AG08395 (cell line): ENCODE data around the gene RWDD1.

ENCODE experiments used
- DNase-seq: peaks from one replicate; pipeline ENCODE4 v3.0.0; 2012; ENCODE audit warnings: mixed read lengths, low spot score

RWDD1 gene, protein sequence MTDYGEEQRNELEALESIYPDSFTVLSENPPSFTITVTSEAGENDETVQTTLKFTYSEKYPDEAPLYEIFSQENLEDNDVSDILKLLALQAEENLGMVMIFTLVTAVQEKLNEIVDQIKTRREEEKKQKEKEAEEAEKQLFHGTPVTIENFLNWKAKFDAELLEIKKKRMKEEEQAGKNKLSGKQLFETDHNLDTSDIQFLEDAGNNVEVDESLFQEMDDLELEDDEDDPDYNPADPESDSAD

DNA sequence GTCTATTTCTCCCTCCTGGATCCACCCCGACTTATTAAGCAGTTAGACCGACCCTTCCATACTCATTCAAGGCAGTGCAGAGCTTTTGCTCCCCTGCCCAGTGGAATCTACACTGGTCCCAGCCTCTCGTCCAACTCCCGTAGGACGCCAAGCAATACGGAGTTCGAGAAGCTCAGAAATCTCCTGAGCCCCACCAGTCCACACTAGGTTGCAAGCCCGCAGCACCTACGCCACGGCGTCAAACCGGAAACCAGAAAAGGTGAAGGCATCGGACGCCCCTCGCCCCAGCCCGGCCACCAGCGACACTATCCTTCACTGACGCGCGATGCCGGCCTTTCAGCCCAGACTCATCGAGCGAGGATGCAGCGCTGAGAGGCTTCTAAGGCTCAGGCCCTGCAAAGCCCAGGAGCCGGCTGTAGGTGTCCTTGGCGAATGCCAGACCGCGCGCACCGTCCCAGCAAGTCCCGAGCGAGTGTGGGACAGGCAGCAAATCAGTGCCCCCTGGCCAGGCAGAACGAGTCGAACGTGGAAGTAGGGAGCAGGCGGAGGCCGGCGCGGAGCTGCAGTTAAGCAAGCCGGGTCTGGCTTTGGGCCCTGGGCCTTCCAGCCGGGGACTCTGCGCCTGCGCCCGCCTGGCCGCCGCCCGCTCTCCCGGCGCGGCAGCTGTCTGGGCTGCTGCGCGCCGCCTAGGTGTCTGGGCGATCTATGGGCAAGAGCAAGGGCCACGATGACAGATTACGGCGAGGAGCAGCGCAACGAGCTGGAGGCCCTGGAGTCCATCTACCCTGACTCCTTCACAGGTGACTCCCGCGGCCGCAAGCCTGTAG lies at the start of gene RWDD1:
Gene RWDD1 (plus strand): TSS at position 649 of the 827 bp plus-strand sequence. CDS start 79 bp downstream, at position 728.
- peak; percentile 98 for DNase-seq

DNA sequence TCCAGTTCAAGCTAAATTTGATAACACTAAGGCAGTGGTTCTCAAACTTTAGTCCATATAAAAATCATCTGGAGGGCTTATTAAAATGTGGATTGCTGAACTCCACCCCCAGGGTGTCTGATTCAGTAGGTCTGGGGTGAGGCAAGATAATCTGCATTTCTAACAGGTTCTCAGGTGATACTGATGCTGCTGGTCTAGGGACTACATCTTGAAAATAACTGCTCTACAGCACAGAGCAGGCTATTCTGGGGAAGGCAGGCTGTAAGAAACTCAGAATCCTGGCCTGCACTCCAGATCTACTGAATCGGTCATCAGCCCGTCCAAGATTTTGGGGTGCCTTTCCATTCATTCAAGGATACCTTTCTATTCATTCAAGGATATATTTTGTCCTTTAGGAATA lies 48.4 kb upstream of the RWDD1 start:
- no peak for DNase-seq

DNA sequence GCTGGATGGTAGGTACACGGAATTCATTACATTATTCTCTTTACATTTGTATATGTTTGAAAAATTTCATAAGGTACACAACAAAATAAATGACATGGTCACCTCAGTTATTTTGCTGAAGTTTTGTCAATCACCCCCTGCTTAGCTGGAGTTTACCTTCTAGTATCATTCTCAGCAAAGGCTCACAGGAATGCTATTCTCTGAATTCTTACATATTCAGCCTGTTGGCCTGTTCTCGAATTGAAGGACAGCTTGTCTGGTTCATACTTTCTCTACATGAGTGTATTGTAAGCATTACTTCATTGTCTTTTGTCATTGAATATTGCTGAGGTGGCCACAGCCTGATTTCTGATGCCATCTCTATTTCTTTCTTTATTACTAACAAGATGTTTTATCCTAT lies 47.1 kb upstream of the RWDD1 start:
- DNase-seq = no peak

DNA sequence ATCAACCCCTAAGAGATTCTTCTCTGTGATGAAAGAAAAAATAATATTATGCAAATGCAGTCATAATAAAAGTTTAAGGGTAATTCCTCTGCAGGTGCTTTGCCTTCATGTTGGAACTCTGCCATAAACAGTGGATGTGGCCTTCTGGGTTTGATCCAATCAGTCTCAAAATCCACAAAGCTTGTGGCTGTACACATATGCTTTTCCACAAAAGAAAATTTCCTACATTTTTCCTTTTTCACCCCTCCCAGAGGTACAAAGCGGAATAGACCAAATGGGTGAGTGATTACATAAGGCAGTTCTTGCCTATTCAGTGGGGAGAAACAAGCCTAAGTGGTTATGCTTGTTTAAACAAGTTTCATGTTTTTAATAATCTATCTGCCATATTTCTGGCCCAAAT lies 43.2 kb upstream of the RWDD1 start:
- DNase-seq = no peak

GRCh38 chr6:116528780-116529179 lies 42.5 kb upstream of the RWDD1 start:
- peak; percentile 16 for DNase-seq

- DNase-seq = no peak
Measured at GRCh38 chr6:116529466-116530290, 41.6 kb upstream of the RWDD1 start.

DNA sequence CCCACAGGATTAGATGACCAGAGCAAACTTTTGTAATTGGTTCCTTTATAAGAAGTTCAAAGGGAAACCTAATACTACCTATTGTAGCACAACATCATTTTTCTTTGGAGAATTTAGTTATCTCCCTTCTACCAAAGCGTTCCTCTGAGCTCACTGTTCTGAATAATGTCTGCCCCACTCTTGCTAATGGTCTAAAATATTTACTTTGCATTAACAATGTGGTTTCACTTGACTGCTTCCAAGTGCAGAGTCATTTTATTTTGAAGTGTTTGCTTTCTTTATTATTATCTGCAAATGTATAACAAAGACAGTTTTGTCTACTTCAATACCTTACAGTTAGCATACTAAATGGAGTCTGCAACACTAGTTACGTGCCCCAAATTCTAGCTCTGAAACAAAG lies 40.9 kb upstream of the RWDD1 start:
- no peak for DNase-seq

DNA sequence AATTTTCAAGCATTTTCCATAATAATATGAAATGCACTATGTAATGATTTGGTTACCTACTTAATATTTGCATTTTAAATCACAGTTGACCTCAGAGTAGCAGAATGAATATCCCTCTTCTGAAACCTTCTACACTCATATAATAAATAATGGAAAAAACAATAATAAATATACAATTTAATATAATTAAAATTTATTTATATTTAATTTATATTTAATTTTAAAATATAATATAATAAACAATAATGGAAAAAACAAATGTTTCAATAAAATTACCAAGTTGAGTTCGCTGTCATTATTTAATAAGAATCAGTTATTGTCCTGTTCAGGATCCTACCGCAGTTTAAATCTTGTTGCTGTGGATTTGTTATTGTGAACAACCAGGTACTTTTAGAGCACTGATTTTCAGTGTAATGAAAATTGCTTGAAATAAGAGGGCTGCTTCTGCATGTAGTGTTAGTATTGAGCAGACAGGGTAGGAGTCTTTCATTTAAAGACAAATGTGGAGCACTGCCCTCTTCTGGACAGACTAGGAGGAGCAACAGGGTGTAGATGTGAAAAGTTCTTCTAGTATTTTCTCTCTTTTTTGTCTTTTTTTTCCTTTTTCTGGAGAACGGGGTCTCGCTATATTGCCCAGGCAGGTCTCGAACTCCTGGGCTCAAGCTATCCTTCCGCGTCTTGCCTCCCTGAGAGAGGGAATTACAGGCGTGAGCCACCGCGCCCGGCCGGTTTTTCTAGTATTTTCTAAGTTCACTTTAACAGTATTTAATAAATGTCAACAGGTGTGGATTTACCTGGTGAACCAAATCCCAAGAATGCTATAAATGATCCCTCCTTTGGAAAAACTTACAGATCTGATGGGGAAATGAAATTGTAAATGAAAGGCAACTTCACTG lies 39.4 kb upstream of the RWDD1 start:
- peak; percentile 68 for DNase-seq

DNA sequence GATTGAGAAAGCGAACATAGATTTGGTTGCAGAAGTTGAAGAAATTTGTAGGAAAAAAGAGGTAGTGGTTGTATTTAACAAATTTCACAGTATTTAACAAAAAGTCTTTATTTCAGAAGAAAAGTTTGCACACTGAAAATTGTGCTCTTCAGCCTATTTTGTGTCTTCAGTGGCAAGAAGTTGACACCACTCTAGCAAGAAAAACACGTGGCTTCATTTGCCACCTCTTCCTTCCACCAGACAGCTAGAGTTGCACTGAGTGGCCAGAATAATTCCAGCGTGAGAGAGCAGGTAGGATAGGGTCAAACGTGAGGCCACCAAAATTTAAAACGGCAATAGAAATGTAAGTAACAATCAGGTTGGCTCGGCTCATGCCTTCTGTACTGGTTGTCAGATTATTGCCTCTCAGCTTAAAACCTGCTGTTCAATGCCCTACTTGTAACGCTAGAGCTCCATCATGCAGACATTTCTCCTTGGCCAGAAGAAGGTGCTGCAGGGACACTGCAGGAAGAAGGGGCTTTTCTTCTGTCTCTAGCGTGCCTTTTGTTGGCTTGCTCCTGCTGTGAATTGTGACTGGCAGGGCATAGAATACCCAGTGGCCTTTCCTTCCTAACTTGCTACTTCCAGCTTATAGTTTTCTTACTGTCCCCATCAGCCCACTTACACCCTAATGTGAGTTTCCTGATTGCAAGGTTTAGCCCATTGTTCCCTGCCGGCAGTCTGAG lies 37.9 kb upstream of the RWDD1 start:
- DNase-seq = no peak

DNA sequence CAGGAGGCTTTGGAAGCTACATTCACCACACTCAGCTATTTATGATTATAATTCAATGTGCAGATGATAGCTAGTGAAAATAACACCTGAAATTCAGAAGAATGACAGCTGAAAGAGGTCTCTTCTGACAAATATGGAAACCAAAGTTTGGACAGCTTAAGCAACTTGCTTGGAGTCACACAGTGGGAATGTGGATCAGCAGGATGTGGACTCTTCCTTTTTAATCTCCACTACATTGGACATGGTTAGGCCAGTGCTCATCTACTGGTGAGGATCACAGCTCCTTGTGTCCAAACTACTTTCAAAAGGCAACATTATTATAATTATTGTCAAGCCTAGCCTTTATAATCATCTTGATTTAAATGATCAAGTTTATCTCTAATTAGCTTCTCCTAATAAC lies 36.2 kb upstream of the RWDD1 start:
- DNase-seq = no peak

GRCh38 chr6:116536216-116536621 lies 35.1 kb upstream of the RWDD1 start:
- DNase-seq = peak; percentile 55

DNA sequence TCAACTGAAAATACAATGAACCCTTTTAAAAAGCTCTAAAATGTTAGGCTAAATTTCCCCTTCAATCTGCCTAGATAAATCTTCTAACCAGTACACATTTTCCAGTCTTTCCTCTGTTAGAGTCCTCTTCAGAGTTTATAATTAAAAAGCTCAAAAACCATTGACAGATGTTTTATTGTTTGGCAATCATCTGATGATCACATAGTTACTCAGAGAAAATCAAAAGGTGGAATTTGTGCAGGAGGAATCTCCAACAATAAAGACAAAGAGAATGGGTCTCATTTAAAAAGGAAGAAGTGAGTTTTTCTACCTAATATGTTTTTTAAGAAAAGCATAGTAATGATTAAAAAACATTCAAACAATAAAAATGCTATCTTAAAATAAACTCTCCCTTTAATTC lies 28.9 kb upstream of the RWDD1 start:
- no peak for DNase-seq

DNA sequence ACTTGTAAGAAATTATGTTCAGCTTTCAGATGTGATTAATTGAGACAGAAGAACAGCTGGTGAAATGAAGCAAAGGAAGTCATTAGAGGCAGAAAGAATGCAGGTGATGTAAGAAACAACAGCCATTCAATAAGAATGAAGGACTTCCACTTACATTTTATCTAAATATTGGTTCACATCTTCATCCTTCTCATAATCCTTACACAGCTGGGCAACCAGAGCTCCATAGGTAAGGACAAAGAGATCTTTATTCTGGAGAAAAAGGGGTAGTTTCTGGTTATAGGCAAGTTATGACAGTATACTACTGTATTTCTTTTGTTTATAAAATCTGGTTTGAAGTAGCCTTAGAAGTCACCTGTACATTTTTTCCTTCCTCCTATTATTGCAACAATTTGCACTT lies 28.2 kb upstream of the RWDD1 start:
- no peak for DNase-seq

- DNase-seq = no peak
Measured at GRCh38 chr6:116545651-116546050, 25.7 kb upstream of the RWDD1 start, which contains the start of gene TRAPPC3L. Gene TRAPPC3L (minus strand): TSS chr6:116545684. CDS start chr6:116545514, 170 bp downstream.

- no peak for DNase-seq
Measured at GRCh38 chr6:116547358-116547757, 23.9 kb upstream of the RWDD1 start.

DNA sequence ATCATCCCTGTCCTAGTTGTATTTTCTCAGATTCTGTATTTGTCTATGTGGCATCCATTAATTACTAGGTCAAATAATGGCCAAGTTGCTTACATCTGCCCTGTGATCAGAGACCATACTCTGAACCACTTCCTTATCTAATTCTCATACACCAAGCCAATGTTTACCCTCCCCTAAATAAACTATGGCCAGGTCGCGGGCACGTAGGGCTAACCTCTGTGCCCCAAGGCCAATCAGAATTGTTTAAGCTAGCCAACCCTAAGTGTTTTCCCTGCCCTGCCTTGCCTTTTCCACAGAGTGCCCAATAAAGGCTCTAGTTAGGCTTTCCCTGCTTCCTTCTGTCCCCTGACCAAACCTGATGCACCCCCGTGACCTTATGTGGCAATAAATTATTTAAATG lies 20.5 kb upstream of the RWDD1 start:
- no peak for DNase-seq

GRCh38 chr6:116553451-116553850 lies 17.9 kb upstream of the RWDD1 start, which contains the start of gene CALHM4:
Gene CALHM4 (plus strand): TSS chr6:116553751. CDS start chr6:116553794, 43 bp downstream.
- no peak for DNase-seq

GRCh38 chr6:116556065-116556464 lies 15.2 kb upstream of the RWDD1 start:
- DNase-seq = peak; percentile 76

- no peak for DNase-seq
Measured at GRCh38 chr6:116556814-116557415, 14.4 kb upstream of the RWDD1 start.

DNA sequence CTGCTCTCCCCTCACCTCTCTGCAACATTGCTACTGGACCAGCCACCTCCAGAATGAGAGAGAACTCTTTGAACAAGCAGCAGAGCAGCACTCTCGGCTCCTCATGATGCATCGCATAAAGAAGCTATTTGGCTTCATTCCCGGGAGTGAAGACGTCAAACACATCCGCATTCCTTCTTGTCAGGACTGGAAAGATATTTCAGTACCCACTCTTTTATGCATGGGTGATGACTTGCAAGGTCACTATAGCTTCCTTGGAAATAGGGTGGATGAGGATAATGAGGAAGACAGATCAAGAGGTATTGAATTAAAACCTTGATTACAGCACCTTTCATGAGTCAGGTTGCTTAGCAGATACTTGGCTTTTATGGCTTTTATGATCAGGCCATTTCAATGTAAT lies 13.4 kb upstream of the RWDD1 start:
- peak; percentile 79 for DNase-seq
